ENCODE results near the gene DCAF4.

DNA sequence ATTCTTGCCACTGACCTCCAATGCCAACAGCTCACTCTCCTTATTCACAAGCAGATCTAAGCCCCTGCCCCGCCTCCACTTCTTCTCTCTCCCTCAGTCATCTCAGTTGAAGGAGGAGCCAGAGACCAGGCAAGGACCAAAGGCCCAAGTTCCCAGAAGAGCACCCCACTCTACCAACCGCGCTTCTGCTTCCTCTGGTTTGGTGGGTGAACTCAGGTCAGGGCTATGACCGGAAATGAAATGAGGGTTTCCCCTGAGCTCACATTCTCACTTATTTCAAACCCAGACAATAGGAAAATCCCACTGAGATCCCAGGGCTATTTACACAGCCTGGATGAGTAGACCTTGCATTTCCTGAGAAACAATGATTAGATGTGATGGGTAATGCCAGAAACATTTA lies 42.3 kb upstream of the DCAF4 start:
- TF ChIP-seq, protein P1, sequence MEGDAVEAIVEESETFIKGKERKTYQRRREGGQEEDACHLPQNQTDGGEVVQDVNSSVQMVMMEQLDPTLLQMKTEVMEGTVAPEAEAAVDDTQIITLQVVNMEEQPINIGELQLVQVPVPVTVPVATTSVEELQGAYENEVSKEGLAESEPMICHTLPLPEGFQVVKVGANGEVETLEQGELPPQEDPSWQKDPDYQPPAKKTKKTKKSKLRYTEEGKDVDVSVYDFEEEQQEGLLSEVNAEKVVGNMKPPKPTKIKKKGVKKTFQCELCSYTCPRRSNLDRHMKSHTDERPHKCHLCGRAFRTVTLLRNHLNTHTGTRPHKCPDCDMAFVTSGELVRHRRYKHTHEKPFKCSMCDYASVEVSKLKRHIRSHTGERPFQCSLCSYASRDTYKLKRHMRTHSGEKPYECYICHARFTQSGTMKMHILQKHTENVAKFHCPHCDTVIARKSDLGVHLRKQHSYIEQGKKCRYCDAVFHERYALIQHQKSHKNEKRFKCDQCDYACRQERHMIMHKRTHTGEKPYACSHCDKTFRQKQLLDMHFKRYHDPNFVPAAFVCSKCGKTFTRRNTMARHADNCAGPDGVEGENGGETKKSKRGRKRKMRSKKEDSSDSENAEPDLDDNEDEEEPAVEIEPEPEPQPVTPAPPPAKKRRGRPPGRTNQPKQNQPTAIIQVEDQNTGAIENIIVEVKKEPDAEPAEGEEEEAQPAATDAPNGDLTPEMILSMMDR (IDR thresholded peaks at IDR 0.05) = no peak
- TF ChIP-seq POLR2A (IDR thresholded peaks at IDR 0.05) = no peak

Data from thyroid gland (tissue), 4 donors.